Measurements from ENCODE around the gene CNOT10.
"Not testable (repeated sequence)": the region's sequence is repeated elsewhere in the genome, so short reads cannot be mapped to it uniquely, and the experiment has no call there.

The CNOT10 gene, protein sequence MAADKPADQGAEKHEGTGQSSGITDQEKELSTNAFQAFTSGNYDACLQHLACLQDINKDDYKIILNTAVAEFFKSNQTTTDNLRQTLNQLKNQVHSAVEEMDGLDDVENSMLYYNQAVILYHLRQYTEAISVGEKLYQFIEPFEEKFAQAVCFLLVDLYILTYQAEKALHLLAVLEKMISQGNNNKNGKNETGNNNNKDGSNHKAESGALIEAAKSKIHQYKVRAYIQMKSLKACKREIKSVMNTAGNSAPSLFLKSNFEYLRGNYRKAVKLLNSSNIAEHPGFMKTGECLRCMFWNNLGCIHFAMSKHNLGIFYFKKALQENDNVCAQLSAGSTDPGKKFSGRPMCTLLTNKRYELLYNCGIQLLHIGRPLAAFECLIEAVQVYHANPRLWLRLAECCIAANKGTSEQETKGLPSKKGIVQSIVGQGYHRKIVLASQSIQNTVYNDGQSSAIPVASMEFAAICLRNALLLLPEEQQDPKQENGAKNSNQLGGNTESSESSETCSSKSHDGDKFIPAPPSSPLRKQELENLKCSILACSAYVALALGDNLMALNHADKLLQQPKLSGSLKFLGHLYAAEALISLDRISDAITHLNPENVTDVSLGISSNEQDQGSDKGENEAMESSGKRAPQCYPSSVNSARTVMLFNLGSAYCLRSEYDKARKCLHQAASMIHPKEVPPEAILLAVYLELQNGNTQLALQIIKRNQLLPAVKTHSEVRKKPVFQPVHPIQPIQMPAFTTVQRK

DNA sequence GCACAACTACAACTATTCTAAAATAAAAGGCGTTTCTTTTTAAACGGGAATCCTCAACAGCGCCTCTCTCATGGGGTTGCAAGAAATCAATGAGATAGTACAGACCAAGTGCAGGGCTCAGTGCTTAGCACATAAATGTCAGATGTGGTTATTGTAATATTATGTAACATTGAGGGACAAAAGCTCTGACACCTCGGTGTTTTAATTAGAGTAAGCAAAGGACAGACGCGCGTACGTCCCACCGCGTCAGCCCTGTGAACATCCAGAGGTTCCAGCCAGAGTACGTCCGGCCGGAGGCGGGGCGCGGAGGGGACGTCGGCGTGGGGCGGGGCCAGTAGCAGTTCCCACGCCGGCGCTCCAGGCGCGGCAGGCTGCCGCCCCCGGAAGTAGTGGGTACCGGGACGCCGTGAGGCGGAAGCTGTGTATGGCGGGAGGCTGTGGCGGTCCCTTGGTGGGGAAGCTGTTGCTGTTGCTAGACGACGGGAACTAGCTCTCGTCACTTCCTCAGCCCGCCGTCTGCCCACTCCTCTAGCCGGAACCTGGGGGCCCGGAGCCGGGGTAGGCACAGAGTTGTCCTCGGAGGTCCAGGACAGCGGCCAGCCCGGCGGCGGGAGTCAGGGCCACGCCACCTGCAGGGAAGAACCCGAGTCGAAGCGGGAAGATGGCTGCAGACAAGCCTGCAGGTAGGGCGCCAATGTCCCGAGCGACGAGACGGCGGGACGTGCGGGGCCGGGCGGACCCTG lies at the start of gene CNOT10:
Gene CNOT10, plus strand, starts transcription at position 389 of the 743 bp plus-strand sequence. Its CDS starts 273 bp downstream, at position 662.
- DNase-seq (ENCODE audit: low spot score): peak; percentile 92

DNA sequence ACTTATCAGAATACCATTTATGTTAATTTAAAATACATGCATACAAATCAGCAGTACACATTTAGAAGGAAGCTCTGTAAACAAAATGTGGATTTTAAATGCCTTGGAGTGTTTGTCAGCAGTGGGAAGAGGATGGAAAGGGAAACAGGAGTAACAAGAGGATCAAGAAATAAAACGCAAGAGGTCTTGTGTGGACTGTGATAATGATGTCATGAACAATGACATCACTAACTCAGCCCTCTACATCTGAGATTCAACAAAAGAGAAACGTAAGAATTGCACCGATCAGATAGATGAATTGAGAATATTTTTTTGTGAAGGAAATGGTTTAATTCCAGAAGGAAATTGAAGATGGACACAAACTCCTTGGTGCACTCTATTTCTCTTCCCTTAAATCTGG lies 44.0 kb upstream of the CNOT10 start:
- DNase-seq (ENCODE audit: low spot score): no peak

DNA sequence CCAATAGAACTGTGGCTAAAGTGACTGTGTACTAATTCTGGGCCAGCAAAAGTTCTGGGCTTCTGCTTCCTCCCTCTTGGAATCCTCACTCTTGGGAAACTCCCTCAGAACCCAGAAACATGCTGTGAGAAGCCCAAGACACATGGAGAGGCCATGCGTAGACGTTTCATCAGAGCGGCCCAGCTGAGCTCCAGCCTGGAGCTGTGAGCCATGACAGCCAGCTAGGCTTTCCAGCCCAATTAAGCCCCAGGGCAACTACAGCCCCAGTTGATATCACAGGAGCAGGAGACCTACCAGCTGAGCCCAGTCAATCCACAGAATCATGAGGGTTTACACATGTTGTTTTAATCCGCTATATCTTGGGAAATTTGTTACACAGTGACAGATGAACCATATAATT lies 43.6 kb upstream of the CNOT10 start:
- DNase-seq (ENCODE audit: low spot score): no peak

DNA sequence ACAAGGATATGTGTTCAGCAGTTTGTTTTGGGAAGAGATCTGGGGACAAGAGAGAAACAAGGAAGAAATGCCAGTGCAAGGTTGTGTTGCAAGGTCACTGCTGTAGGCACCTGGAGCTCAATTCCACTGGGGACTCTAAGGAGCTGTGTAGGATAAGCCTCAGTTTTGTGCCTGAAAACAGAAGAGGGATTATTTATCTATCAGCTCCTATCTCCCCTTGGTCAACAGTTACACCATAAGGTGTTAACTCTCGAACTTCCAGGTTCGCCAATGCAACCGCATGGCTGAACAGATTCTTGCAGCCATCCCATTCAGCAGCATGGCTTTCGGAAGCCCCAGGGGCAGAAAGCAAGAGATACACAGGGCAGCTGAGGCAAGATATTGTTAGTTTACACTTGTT lies 41.6 kb upstream of the CNOT10 start:
- DNase-seq (ENCODE audit: low spot score): no peak

DNA sequence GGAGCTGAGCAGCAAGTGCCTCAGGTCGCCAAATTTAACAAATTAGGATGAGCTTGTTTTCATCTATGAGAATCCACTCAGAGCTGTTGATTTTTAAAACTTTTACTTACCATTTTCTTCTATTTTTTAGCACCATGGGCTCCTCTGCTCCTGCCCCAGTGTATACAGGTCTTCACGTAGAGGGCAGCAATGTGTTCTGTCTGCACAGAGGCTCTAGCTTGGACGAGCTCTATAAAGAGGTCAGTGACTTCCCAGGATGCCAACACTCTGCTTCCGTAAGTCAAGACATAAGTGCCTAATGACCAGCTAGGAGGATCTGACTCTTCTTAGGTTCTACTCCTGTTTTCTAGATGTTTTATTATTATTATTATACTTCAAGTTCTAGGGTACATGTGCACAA lies 41.2 kb upstream of the CNOT10 start:
- DNase-seq (ENCODE audit: low spot score): no peak

DNA sequence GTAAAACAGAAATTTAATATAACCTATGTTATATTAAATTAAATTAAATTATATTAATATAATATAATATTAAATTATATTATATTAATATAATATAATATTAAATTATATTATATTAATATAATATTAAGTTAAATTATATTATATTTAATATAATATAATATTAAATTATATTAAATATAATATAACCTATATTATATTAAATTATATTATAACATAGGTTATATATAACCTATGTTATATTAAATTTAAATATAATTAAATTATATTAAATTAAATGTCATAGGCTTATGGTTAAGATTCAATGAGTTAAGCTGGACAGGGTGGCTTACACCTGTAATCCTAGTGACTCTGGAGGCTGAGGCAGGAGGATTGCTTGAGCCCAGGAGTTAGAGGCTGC lies 40.6 kb upstream of the CNOT10 start:
- no peak for DNase-seq (ENCODE audit: low spot score)

DNA sequence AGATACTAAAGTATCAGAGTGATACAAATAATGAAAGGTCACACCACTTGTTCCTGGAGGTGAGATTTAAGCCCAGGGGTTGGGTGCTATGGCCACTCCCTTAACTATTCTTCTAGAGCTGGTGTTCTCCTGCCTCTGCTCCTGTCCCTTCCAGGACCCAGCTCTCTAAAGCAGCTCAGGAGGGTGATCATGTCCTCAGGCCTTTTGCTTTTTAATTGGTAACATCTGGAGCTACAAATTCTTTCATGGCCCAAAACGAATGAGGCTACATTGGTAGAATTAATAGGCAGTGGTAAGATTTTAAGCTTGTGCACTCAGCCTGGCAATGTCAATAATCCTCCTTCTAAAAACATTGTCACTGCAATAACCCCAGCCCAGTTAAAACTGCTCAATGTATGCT lies 38.2 kb upstream of the CNOT10 start:
- DNase-seq (ENCODE audit: low spot score): no peak

DNA sequence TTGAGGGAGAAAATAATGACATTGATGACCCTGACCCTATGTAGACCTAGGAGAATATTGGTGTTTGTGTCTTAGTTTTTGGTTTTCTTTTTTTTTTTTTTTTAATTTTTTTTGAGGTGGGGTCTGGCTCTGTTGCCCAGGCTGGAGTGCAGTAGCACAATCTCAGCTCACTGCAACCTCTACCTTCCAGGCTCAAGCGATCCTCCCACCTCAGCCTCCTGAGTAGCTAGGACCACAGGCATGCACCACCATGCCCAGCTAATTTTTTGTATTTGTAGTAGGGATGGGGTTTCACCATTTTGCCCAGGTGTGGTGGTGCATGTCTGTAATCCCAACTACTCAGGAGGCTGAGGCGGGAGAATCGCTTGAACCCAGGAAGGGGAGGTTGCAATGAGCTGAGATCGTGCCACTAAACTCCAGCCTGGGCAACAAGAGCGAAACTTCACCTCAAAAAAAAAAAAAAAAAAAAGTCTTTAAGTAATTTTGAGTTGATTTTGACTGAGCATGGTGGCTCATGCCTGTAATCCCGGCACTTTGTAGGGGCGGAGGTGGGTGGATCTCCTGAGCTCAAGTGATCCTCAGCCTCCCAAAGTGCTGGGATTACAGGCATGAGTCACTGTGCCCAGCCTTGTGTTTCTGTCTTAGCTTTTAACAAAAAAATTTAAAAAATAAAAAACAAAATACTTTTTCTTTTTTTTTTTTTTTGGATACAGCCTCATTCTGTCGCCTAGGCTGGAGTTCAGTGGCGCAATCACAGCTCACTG lies 32.5 kb upstream of the CNOT10 start:
- DNase-seq (ENCODE audit: low spot score): not testable (repeated sequence)

DNA sequence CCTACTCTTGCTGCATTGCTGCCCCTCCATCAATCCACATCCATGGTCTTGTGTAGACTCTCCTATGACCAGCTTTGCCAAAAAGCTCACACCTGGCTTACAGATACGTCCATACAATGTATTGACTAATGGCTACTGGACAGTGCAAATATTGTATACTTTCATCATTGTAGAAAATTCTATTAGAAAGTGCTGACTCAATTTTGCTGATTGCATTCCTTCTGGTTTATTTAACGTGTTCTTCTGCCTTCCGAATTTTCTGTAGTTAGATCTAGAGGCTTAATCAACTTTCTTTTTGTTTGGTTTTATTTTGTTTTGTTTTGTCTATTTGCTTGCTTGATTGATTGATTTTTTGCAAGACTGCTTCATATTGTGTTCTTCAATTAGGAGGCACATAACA lies 29.8 kb upstream of the CNOT10 start:
- no peak for DNase-seq (ENCODE audit: low spot score)

DNA sequence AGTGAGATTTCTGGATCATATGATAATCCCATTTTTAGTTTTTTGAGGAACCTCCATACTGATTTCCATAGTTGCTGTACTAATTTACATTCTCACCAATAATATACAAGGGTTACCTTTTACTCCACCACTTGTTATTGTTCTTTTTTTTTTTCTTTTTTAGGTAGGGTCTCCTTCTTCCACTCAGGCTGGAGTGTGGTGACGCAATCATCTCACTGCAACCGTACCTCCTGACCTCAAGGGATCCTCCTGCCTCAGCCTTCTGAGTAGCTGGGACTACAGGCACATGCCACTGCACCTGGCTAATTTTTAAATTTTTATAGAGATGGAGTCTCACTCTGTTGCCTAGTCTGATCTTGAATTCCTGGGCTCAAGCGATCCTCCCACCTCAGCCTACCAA lies 24.4 kb upstream of the CNOT10 start:
- DNase-seq (ENCODE audit: low spot score): no peak

DNA sequence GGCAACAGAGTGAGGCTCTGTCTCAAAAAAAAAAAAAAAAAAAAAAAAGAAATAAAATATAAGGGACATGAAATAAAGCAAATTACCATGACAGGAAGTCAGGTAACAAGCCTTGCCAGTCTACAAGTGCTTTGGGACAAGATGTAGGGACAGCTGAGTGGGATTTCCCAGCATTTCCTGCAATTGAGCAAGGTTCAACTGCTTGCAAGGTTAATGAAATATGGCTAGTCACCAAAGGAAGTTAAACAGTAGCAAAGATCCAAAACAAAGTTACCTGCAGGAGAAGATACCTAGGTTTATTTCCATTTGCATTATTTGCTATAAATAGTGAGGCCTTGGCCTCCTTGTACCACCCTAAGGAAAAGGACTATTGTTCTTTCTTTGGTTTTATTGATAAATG lies 22.3 kb upstream of the CNOT10 start:
- DNase-seq (ENCODE audit: low spot score): no peak

DNA sequence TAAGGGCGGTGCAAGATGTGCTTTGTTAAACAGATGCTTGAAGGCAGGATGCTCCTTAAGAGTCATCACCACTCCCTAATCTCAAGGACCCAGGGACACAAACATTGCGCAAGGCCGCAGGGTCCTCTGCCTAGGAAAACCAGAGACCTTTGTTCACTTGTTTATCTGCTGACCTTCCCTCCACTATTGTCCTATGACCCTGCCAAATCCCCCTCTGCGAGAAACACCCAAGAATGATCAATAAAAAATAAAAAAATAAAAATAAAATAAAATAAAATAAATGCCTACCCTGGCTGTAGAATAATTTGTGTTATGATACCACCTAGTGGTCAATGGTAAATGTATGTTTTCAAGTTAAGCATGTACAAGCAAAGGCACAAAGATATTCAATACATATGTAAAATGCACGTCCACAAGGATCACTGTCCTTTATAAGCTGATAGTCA lies 20.3 kb upstream of the CNOT10 start:
- DNase-seq (ENCODE audit: low spot score): peak; percentile 55

DNA sequence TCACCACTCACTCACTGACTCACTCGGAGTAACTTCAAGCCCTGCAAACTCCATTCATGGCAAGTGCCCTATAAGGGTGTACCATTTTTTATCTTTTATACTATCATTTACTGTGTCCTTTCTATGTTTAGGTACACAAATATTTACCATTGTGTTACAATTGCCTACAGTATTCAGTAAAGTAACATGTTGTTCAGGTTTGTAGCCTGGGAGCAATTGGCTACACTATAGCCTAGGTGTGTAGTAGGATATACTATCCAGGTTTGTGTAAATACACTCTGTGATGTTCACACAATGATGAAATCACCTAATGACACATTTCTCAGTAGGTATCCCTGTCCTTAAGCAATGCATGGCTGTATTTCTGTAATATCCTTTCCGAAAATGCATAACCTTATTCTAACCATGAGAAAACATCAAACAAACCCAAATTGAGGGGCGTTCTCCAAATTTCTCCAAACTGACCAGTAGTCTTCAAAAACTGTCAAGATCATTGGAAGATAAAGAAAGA lies 17.9 kb upstream of the CNOT10 start:
- no peak for DNase-seq (ENCODE audit: low spot score)

DNA sequence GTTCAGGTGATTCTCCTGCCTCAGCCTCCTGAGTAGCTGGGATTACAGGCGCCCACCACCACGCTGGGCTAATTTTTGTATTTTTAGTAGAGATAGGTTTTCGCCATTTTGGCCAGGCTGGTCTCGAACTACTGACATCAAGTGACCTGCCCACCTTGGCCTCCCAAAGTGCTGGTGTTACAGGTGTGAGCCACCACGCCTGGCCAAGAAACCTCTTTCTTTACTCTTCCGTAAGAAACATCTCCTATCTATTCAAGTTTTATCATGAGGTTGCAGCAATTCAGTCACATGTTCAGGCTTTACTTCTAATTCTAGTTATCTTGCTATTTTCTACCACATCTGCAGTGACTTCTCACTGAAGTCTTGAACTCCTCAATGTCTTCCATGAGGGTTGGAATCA lies 15.8 kb upstream of the CNOT10 start:
- DNase-seq (ENCODE audit: low spot score): not testable (repeated sequence)

DNA sequence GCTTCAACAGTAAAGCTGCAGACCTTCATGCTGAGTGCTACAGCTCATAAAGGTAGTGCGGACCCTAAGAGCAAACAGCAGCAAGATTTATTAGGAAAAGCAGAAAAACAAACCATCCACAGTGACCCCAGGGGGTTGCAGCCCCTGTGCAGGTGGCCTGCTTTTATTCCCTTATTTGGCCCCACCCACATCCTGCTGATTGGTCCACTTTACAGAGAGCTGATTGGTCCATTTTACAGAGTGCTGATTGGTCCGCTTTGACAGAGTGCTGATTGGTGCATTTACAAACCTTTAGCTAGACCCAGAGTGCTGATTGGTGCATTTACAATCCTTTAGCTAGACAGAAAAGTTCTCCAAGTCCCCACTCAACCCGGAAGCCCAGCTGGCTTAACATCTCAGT lies 11.3 kb upstream of the CNOT10 start:
- not testable (repeated sequence) for DNase-seq (ENCODE audit: low spot score)

DNA sequence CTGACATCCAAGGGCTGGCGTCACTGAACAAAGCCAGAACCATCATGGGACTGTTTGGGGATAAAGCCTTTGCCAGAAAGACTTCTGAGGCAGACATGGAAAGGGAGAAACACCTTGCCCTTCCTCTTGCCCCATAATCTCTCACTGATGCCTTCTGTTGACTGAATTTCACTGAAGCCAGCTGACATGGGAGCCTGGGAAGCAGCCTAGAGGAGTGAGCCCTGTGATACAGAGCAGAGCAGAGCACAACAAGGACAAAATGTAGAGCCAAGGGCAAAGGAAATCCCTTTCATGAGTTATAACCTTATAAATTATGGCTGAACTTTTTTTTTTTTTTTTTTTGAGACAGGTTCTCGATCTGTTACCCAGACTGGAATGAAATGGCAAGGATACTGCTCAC lies 9.8 kb upstream of the CNOT10 start:
- DNase-seq (ENCODE audit: low spot score): no peak

DNA sequence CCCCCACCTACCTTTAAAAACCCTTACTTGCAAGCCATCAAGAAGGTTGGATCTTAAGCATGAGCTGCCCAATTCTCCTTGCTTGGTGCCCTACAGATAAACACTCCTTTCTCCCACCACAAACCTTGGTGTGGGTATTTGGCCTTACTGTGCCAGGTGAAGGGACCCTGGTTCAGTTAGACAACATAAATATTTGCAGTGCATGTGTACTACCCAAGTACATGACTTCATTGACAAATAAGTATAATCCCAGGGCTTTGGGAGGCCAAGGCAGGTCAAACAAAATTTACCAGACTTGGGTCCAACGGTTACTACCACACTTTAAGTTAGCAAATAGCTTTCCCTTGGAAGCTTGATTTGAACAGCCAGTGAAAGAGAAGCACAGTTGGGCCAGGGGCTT lies 9.3 kb upstream of the CNOT10 start:
- no peak for DNase-seq (ENCODE audit: low spot score)

DNA sequence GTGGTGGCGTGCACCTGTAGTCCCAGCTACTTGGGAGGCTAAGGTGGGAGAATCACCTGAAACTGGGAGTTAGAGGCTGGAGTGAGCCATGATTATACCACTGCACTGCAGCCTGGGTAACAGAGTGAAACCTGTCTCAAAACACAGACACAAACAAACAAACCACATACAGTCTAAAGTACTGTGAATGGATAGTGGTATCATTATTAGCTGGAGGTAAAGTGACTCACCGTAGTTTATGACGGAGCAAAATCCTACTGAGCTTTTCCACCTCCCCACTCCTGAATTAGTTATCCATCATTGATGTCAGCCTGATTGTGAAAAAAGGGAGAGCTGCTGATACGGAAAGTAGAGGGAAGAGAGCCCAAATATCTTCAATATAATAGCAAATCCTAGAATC lies 3.2 kb upstream of the CNOT10 start:
- DNase-seq (ENCODE audit: low spot score): no peak

DNA sequence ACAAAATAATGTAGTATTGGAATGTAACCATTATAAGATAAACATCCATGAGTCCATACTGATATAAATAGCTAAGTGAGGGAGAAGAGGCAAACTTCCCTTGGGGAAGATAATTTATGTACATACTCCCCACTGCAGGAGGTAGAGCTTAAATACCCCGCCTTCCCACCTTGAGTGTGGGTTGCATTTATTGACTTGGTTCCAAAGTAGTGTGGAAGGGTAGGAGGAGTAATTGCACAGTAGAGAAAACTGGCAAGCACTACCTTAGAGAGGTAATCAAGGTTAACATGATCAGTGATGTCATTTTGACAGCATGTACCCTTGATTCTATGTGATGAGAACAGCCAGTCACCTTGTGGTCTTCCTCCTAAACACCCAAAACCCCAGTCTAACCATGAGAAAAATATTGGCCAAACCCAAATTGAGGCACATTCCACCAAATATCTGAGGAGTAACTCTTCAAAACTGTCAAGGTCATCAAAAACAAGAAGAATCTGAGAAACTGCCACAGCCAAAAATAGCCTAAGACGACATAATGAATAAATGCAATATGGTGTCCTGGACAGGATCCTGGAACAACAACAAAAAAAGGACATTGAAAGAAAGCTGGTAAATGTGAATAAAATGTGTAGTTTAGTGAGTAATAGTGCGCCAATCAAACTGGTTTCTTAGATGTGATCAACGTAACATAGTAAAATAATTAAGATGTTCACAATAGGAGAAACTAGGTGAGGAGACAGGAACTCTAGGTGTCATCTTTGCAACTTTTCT lies 774 bp upstream of the CNOT10 start:
- no peak for DNase-seq (ENCODE audit: low spot score)

DNA sequence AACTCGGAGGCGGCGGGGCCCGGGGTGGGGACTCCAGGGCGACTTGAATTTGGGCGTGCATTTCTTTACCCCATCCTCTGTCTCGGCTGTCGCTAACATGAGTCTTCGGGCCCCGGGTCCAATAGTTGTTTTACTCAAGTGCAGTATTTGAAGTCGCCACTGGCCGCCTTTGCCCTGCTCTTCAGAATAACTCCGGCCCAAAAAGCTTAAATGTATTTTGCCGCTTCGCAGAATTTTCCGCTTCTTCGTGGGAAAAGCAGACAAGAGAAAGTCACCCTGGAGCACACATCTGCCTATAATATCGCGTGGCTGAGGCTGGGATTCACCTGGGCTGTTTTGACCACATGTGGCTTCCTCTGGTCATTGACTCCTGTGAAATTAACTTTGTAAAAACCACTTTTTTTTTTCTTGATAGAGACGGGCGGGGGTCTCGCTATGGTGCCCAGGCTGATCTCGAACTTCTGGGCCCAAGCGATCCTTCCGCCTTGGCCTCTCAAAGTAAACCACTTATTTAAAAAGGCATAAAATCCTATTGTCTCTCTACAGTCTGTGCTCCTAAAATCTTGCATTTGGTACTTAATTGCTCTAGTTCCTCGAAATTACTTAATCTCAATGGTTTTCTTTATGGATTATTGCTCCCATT lies 676 bp downstream of the CNOT10 start:
- DNase-seq (ENCODE audit: low spot score): peak; percentile 22
